C4-2B (cell line): ENCODE measurements around the gene ARHGAP12.

Experiments
- H3K27ac ChIP-seq: fragments of 450-650 bp; 2 replicates; pipeline ENCODE4 v1.5.1; 2017
- CTCF ChIP-seq: fragments of 450-650 bp; conservative IDR thresholded peaks from 2 replicates; pipeline ENCODE4 v1.5.1; 2017; ENCODE audit warnings: mild to moderate bottlenecking
- ZFX ChIP-seq: fragments of 450-650 bp; IDR thresholded peaks from 2 replicates; pipeline ENCODE4 v1.6.1; 2017

Gene ARHGAP12

GRCh38 chr10:31819391-31819820 lies 109.2 kb downstream of the ARHGAP12 start:
- no peak overlapping the region for H3K27ac ChIP-seq
- TF ChIP-seq CTCF (no peak), ZFX (no peak)

GRCh38 chr10:31816318-31816717 lies 112.3 kb downstream of the ARHGAP12 start:
- no peak overlapping the region for H3K27ac ChIP-seq
- no peak for TF ChIP-seq CTCF
- TF ChIP-seq ZFX, result no peak

GRCh38 chr10:31808258-31809218 lies 120.1 kb downstream of the ARHGAP12 start:
- H3K27ac ChIP-seq, result no peak overlapping the region
- TF ChIP-seq CTCF (peak; percentile 74), ZFX (no peak)

GRCh38 chr10:31804352-31804810 lies 124.2 kb downstream of the ARHGAP12 start:
- no peak overlapping the region for H3K27ac ChIP-seq
- no peak for TF ChIP-seq ZFX
- TF ChIP-seq CTCF, result no peak

GRCh38 chr10:31803606-31804351 lies 124.9 kb downstream of the ARHGAP12 start:
- TF ChIP-seq CTCF, result no peak
- TF ChIP-seq ZFX, result no peak

GRCh38 chr10:31799181-31799580 lies 129.4 kb downstream of the ARHGAP12 start:
- H3K27ac ChIP-seq, result no peak overlapping the region
- no peak for TF ChIP-seq ZFX
- TF ChIP-seq CTCF, result no peak

More at GRCh38 chr10:31803606-31804351, 124.9 kb downstream of the ARHGAP12 start:
- H3K27ac ChIP-seq, result no peak overlapping the region

DNA sequence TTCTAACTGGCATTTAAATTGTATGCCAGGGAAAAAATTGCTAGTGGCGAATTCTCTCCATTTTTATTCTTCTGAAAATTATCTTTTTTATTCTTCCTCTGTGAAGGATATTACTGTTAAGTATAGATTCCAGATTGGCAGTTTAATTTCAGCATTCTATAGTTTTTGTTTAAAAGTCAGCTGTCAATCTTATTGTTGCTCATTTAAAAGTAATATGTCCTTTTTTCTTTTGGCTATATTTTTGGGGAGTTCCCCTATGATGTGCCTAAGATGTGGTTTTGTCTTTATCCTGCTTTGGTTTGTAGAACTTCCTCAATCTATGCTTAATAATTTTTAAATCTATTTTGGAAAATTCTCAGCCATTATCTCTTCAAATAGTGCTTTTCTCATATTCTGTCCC lies 135.9 kb downstream of the ARHGAP12 start:
- H3K27ac ChIP-seq, result no peak overlapping the region
- TF ChIP-seq ZFX (no peak), CTCF (no peak)
